ENCODE measurements around the gene VPREB1. TPM values are rescaled to one million over a fixed set of nuclear protein-coding genes. Genes with fewer than 3 reads are reported as not detected.

VPREB1 gene
- total RNA-seq, 1 experiment from 2014 or later = not detected

GRCh38 chr22:22246706-22247105 lies 2.1 kb downstream of the VPREB1 start (continued):
- no peak for TF ChIP-seq REST (IDR thresholded peaks at IDR 0.05; ENCODE audit: low read depth)
- TF ChIP-seq MAX (IDR thresholded peaks at IDR 0.05) = no peak
- no peak for TF ChIP-seq POLR2AphosphoS5 (IDR thresholded peaks at IDR 0.05; ENCODE audit: low read depth, low read length)
- TF ChIP-seq EZH2phosphoT487 (IDR thresholded peaks at IDR 0.05; ENCODE audit: borderline replicate concordance) = no peak

- H3K4me3 ChIP-seq (replicated peaks in 1 of 2; ENCODE audit: low read depth in 1 of 2, low read length in 2 of 2) = no peak overlapping the region
- H3K36me3 ChIP-seq (ENCODE audit: control insufficient read depth in 1 of 2, insufficient read depth in 2 of 2, low read length in 2 of 2) = no peaks in the 10 kb centered on the region
- ChIA-PET POLR2A (no interaction called here), CTCF (no interaction called here), RAD21 (ENCODE audit: low non-redundant PET in 1 of 2, low total read pairs in 2 of 2, uncharacterized antibody in 2 of 2, unreplicated experiment in 2 of 2) (no interaction called here)
- H3K9me2 ChIP-seq (ENCODE audit: insufficient read depth) = no peaks in the 10 kb centered on the region
- no peak overlapping the region for H3K4me2 ChIP-seq (ENCODE audit: low read length)
- H3K27me3 ChIP-seq (ENCODE audit: insufficient read depth, low read length) = no peaks in the 10 kb centered on the region
- ATAC-seq (no peak), DNase-seq (ENCODE audit: low read depth, low spot score) (no peak)
- no peak overlapping the region for H2AFZ ChIP-seq (ENCODE audit: low read depth, low read length, poor library complexity, severe bottlenecking)
- no peaks in the 10 kb centered on the region for H3K4me1 ChIP-seq (ENCODE audit: control insufficient read depth in 1 of 2, insufficient read depth in 2 of 2, low read length in 2 of 2)
- H4K20me1 ChIP-seq (ENCODE audit: insufficient read depth) = no peaks in the 10 kb centered on the region
- no peaks in the 10 kb centered on the region for H3K9me3 ChIP-seq (ENCODE audit: control insufficient read depth in 1 of 2, insufficient read depth in 1 of 2, low read depth in 1 of 2, low read length in 2 of 2)
- H3K9ac ChIP-seq (ENCODE audit: low read length) = no peak overlapping the region
- H3K79me2 ChIP-seq (ENCODE audit: insufficient read depth, low read length) = no peaks in the 10 kb centered on the region
- intact Hi-C loops (cut with micrococcal nuclease) = no loop called here
- no peak overlapping the region for H3K27ac ChIP-seq (ENCODE audit: low read depth, low read length)
- no TSS peak for BruUV-seq (replicated peaks)
- no peak for TF ChIP-seq POLR2AphosphoS5 (IDR thresholded peaks at IDR 0.05; ENCODE audit: low read depth, low read length)
- no peak for TF ChIP-seq ELF1 (IDR thresholded peaks at IDR 0.05; ENCODE audit: borderline replicate concordance, low read depth)
- TF ChIP-seq CBX3 (IDR thresholded peaks at IDR 0.05; ENCODE audit: low read depth) = no peak
- no peak for TF ChIP-seq ATF3 (IDR thresholded peaks at IDR 0.05)
- TF ChIP-seq FOSL1 (IDR thresholded peaks at IDR 0.05; ENCODE audit: low read depth) = no peak
- TF ChIP-seq REST (IDR thresholded peaks at IDR 0.05; ENCODE audit: low read depth) = no peak
- no peak for TF ChIP-seq CTCF (IDR thresholded peaks at IDR 0.05 in 2 of 3, conservative IDR thresholded peaks at IDR 0.05 in 1 of 3; ENCODE audit: borderline replicate concordance in 1 of 3, insufficient read depth in 1 of 3, low read depth in 2 of 3, low read length in 2 of 3)
- TF ChIP-seq SIN3A (IDR thresholded peaks at IDR 0.05; ENCODE audit: low read depth) = no peak
- no peak for TF ChIP-seq SRF (IDR thresholded peaks at IDR 0.05; ENCODE audit: low read depth)
- TF ChIP-seq ZNF274 (IDR thresholded peaks at IDR 0.05; ENCODE audit: low read depth, low read length) = no peak
- no peak for TF ChIP-seq RAD21 (IDR thresholded peaks at IDR 0.05; ENCODE audit: low read depth)
- no peak for TF ChIP-seq EZH2phosphoT487 (IDR thresholded peaks at IDR 0.05; ENCODE audit: borderline replicate concordance)
- TF ChIP-seq MAX (IDR thresholded peaks at IDR 0.05) = no peak
- TF ChIP-seq EZH2 (IDR thresholded peaks at IDR 0.05) = no peak
Observed at GRCh38 chr22:22248878-22249277, 4.3 kb downstream of the VPREB1 start.
